ENCODE results near the gene KIF6.

DNA sequence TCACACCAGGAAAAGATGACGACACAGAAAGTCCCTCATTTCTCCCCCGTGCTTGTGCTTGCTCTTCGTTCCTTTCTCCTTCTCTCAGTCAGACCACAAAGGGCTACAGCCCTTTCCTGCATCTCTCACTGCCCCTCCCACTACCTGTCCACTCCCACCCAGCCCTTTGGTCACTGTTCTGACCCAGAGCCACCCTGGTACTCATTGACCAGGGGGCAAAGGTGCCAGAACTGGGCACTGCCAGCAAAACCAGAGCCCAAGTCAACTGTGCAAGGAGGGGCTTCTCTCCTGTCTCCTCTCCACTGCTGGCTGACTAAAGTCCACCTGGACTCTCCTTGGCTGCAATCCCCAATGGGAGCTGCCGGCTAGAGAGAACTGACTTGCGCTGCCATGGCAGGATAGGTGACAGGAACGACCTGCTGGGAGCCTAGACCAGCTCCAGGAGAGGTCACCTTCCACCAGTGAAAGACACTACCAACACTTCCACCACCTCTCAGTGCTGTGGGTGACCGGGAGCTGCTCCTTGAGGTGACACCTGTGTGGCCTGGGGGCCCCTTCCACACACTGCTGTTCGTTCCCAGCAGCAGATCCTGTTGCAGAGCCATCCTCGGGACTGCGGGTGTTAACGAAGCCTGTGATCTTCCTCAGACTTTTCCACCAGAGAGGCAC, 443.8 kb downstream of the KIF6 start:
- TF ChIP-seq, protein P1, sequence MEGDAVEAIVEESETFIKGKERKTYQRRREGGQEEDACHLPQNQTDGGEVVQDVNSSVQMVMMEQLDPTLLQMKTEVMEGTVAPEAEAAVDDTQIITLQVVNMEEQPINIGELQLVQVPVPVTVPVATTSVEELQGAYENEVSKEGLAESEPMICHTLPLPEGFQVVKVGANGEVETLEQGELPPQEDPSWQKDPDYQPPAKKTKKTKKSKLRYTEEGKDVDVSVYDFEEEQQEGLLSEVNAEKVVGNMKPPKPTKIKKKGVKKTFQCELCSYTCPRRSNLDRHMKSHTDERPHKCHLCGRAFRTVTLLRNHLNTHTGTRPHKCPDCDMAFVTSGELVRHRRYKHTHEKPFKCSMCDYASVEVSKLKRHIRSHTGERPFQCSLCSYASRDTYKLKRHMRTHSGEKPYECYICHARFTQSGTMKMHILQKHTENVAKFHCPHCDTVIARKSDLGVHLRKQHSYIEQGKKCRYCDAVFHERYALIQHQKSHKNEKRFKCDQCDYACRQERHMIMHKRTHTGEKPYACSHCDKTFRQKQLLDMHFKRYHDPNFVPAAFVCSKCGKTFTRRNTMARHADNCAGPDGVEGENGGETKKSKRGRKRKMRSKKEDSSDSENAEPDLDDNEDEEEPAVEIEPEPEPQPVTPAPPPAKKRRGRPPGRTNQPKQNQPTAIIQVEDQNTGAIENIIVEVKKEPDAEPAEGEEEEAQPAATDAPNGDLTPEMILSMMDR (IDR thresholded peaks at IDR 0.05), result no peak
- TF ChIP-seq SIN3A (IDR thresholded peaks at IDR 0.05; ENCODE audit: borderline replicate concordance, insufficient read depth, low read depth, low read length) (no peak), POLR2AphosphoS5 (IDR thresholded peaks at IDR 0.05; ENCODE audit: low read depth, low read length) (no peak), TCF7L2 (IDR thresholded peaks at IDR 0.05; ENCODE audit: low read depth, low read length) (no peak), REST (IDR thresholded peaks at IDR 0.05; ENCODE audit: insufficient read depth in 1 of 2, low read depth in 2 of 2, low read length in 1 of 2) (no peak)

All from Panc1 (cell line).